ENCODE measurements around the gene ALKBH5.

DNA sequence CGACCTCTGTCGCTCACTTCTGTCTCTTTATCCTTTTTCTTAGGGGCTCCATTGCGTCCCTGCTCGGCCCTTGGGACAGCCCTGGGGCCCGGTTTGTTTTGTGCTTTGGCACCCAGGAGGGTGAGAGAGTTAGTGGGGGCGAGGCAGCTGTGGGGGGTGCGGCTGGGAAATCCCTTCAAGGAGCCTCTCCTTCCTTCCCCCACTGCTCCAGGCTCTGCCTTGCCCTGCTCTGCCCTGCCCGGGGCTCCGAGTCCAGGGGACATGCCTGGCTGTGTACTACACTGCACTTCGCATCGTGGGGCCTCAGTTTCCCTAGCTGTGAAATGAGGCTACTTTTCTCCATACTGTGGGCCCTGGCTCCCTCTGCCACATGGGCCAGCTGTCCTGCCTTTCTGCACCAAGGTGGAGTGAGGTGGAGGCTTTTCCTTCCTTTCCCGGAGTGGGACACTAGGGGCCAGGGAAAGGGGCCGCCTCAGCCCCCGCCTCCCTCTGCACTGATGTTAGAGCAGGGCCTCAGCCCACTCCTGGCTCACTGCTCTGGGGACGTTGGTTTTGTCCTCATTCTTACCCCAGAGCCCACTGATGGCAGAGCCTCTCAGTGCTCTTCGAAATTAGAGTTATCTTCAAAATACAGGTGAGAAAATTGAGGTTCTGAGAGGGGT is 42.8 kb downstream of the ALKBH5 start:
- TF ChIP-seq, protein P1, sequence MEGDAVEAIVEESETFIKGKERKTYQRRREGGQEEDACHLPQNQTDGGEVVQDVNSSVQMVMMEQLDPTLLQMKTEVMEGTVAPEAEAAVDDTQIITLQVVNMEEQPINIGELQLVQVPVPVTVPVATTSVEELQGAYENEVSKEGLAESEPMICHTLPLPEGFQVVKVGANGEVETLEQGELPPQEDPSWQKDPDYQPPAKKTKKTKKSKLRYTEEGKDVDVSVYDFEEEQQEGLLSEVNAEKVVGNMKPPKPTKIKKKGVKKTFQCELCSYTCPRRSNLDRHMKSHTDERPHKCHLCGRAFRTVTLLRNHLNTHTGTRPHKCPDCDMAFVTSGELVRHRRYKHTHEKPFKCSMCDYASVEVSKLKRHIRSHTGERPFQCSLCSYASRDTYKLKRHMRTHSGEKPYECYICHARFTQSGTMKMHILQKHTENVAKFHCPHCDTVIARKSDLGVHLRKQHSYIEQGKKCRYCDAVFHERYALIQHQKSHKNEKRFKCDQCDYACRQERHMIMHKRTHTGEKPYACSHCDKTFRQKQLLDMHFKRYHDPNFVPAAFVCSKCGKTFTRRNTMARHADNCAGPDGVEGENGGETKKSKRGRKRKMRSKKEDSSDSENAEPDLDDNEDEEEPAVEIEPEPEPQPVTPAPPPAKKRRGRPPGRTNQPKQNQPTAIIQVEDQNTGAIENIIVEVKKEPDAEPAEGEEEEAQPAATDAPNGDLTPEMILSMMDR (IDR thresholded peaks at IDR 0.05; ENCODE audit: low read length), result no peak
- TF ChIP-seq EZH2 (IDR thresholded peaks at IDR 0.05; ENCODE audit: borderline replicate concordance, low read length), result no peak

Data from OCI-LY1 (cell line).